ENCODE results near the gene SBF1. TPM values are rescaled to one million over a fixed set of nuclear protein-coding genes. Genes with fewer than 3 reads are reported as not detected.
"Not testable (repeated sequence)": the region's sequence is repeated elsewhere in the genome, so short reads cannot be mapped to it uniquely, and the experiment has no call there.

Gene SBF1
- total RNA-seq, 1 experiment from 2014 or later: 86.1 TPM

DNA sequence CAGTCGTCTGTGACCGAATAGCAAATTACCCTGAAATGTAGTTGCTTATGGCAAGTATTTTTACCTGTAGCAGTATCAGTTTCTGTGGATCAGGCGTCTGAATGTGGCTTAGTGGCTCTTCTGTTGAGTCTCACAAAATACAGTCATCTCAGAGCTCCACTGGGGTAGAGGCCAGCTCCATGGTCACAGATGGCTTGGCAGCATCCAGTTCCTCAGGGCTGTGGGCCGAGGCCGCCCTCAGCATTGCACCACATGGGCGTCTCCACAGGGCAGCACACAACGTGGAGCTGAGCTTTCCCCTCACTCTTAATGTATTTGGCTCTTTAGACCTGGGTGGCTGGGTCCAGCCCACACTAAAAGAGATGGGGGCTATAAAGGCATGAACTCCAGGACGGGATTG, 57.8 kb downstream of the SBF1 start:
- peak; percentile 96 for DNase-seq (ENCODE audit: low spot score)
- in situ Hi-C loops (cut with HindIII; ENCODE audit: low sequenced_read_pairs): no loop called here

DNA sequence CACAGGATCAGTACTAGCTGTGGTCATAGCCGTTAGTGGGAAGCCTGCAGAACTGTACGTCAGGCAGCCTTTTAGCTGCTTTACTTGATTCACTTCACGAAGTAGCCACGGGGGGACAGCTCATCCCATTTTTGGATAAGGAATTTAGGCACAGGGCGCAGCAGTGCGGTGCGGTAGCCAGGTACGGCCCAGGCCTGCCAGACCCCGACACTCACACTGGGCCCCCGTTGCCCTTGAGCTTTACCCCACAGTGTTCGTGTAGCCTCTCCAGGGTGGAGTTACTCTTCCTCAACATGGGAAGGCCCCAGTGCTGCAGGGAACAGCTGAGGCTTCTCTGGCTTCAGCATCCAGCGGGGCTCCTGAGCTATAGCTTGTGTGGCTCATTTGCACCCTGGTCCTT, 59.4 kb downstream of the SBF1 start:
- in situ Hi-C loops (cut with HindIII; ENCODE audit: low sequenced_read_pairs): no loop called here
- no peak for DNase-seq (ENCODE audit: low spot score)

DNA sequence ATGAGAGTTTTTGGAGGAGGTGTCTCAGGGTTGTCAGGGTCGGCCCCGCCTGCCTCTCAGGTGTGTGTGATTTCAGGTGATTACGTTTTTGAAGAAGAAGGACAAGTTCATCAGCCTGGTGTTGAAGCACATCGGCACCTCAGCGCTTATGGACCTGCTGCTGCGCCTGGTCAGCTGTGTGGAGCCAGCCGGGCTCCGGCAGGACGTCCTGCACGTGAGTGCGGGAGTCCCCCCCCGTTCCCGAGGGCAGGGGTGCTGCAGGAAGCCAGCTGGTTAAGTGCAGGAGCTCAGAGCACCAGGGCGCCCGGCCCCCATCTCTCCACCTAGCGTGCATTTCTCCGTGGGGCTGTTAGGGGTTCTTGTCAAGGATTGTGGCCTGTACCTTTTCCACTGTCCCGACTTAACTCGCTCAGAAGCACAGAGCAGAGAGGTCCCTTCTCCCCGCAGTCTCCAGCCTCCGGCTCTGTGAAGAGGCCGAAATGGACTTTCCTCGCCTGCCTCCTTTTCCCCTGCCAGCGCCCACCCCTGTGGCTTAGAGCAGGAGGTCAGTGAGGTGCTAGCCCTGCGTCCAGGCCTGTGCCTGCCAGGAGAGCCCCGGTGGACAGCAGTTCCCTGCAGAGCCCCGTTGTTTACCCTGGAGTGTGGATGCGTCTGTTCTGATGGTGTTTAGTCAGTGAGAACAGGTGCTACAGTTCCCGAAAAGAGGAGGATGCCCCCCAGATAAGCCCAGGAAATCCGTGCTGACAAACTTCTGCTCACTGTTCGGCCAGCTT, 60.2 kb downstream of the SBF1 start:
- no peak for DNase-seq (ENCODE audit: low spot score)
- in situ Hi-C loops (cut with HindIII; ENCODE audit: low sequenced_read_pairs): no loop called here

DNA sequence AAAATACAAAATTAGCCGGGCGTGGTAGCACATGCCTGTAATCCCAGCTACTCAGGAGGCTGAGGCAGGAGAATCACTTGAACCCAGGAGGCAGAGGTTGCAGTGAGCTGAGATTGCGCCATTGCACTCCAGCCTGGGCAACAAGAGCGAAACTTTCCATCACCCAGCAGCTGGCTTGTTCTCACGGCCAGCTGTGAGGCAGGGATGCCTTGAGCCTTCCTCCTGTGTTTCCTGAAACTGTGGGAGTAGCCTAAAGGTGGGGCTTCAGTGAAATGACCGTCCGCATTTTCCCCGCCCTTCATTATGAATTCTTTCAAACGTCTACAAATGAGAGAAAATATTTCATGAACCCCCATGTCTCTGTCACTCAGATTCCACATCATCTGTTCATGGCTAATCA, 65.9 kb downstream of the SBF1 start:
- in situ Hi-C loops (cut with HindIII; ENCODE audit: low sequenced_read_pairs); DNase-seq (ENCODE audit: low spot score): not testable (repeated sequence)

DNA sequence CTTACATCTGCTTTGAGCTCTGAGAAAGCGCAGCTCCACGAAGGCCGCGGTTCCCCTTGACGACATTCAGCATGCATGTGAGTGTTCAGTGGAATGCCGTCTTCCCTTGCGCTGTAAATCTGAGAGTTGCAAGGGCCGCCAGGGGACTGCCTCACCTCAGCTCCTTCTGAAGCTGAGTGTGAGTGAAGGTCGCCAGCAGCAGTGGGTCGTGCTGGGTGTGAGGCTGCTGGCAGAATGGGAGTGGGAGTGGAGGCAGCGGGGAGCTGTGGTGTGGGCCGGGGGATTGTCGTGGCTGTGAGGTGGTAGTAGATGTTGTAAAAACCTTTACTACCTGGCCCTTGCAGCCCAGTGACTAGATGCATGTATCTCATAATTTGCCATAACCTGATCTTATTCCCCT, 66.5 kb downstream of the SBF1 start:
- in situ Hi-C loops (cut with HindIII; ENCODE audit: low sequenced_read_pairs): no loop called here
- no peak for DNase-seq (ENCODE audit: low spot score)

DNA sequence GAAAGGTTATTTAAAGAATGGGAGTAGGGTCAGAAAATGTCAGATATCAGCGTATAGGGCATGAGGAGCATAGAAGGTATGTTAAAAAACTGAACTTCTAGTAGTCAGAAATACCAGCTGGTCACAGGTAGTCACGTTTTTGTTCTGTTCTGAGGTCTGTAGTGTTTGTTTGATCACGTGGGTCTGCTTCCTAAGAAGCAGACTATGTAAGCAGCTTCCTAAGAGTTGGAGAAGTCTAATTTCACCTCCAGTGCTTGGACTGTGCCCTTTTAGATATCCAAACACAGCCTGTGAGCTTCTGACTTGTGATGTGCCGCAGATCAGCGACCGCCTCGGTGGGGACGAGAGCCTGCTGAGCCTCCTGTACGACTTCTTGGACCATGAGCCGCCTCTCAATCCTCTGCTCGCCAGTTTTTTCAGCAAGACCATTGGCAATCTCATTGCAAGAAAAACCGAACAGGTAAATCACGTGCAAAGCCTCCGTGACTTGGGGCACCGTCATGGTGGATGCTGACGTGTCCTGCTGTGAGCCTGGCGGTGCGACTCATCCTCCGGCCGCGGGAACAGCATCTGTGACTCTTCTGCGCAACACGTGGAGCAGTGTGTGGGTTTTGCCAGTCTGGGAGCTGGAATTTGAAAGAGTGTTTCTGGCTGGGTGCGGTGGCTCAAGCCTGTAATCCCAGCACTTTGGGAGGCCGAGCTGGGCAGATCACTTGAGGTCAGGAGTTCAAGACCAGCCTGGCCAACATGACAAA, 68.2 kb downstream of the SBF1 start:
- in situ Hi-C loops (cut with HindIII; ENCODE audit: low sequenced_read_pairs): no loop called here
- DNase-seq (ENCODE audit: low spot score): peak; percentile 53

DNA sequence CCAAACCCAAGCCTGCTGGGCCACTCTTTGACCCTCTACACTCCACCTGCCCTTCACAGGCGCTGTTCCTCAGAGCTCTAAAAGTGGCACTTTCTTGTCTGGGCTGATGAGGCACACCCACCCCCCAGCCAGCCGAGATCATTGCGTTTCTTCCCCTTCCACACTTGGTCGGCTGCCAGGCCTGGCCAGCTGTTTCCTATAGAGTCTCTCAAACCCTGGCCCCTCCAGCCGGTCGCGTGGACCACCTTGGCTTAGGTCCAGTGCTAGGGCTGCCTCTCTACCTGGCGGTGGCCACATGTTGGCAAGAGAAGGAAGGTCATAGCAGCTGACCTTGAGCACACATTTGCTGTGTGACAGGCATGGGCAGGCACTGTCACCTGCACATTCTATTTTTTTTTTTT, 71.1 kb downstream of the SBF1 start:
- in situ Hi-C loops (cut with HindIII; ENCODE audit: low sequenced_read_pairs): no loop called here
- DNase-seq (ENCODE audit: low spot score): no peak

DNA sequence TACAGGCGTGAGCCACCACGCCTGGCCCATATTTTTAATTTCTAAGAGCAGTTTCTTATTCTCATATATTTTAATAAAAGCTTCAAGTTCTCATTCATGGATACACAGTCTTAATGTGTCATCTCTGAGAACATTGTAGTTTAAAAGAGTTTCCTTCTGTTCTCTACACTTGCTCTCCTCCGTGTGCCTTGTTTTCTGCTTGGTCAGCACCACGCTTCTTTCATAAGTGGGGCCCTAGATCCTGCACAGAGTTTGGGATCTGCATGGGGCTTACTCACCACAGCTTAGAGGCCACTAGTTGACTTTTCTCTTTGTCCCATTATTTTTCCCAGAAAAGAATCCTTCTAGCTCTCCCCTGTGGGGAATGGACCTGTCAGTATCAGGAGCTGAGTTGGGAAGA, 72.9 kb downstream of the SBF1 start:
- DNase-seq (ENCODE audit: low spot score): no peak
- in situ Hi-C loops (cut with HindIII; ENCODE audit: low sequenced_read_pairs): no loop called here

DNA sequence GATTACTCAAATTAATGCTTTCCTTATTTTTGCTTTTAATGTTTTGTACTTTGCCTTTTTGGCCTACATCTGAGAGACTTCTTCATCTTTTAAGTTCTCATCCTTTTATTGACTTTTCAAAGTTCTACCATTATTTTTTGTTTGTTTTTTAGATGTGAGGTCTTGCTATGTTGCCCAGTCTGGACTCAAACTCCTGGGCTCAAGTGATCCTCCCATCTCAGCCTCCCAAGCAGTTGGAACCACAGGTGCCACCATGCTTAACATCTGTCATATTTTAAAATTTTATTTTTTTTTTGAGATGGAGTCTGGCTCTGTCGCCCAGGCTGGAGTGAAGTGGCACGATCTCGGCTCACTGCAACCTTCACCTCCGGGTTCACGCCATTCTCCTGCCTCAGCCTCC, 73.9 kb downstream of the SBF1 start:
- in situ Hi-C loops (cut with HindIII; ENCODE audit: low sequenced_read_pairs): no loop called here
- DNase-seq (ENCODE audit: low spot score): no peak

DNA sequence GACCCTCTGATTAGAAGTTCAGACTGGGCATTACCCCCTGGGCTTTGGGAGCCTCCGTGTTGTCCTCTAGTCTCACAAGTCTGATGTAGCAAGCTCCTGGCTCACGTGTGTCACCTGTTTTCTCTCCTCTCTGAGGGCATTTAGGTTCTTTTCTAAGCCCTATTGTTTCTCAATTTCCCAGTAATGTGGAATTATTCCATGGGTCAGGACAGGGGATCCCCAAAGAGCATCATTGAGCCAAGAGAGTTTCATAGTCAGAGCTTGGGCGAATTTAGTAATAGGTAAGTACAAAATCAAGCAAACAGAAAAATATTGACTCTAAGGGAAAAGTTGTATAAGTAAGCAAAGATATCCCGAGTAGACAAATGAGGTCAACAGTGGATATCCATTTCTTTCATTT, 74.4 kb downstream of the SBF1 start:
- DNase-seq (ENCODE audit: low spot score): no peak
- in situ Hi-C loops (cut with HindIII; ENCODE audit: low sequenced_read_pairs): no loop called here

DNA sequence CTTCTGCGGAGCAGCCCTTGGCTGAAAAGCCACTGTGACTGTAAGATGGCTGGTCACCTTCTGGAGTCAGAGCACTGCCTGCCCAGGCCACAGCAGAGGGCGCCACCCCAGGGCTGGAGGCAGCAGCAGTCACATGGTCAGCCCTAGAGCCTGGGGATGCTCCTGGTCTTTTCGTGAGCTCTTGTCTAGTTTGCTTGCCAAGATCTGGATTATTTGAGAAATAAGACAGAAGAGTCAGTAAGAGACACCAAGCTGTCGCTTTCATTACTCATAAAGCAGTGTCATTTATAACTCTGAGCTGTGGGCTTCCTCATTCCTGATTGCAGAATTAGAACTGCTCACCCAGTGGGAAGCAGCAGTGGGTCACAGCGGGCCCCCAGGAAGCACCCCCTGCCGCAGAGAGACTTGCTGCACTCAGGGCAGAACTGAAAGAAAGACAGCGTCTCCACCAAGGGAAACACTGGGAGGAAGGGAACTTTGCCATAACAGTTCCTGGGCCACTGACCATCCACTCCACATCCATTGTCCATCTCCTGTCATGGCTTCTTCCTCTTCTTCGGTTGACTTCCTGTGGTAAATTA, 75.0 kb downstream of the SBF1 start:
- DNase-seq (ENCODE audit: low spot score): peak; percentile 73
- in situ Hi-C loops (cut with HindIII; ENCODE audit: low sequenced_read_pairs): no loop called here

DNA sequence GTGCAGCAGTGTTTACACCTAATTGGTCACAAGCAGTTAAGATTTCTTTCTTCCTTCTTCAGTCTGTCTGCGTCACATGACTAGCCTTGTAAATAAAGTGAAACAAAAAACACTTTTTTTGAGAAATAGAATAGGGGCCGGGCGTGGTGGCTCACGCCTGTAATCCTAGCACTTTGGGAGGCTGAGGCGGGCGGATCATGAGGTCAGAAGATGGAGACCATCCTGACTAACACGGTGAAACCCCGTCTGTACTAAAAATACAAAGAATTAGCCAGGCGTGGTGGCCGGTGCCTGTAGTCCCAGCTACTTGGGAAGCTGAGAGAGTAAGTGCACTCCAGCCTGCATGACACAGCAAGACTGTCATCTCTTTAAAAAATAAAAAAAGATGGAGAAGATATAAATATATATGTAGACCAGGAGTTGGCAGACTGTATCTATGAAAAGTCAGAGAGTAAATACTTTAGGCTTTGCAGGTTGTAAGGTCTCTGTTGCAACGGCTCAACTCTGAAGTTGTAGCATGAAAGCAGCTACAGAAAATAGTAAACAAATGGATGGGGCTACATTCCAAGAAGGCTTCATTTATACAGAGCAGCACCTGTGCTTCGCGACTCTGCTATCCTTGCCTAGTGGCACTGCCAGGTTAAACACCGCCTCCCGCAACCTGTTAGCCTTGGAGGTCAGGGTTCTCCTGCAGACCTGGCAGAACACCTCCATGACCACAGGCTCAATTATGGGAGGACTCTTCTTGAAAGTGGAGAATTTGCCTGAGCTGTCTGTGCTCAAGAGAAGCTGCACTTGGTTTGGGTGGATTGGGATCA, 75.8 kb downstream of the SBF1 start:
- DNase-seq (ENCODE audit: low spot score): peak; percentile 83
- in situ Hi-C loops (cut with HindIII; ENCODE audit: low sequenced_read_pairs): no loop called here

DNA sequence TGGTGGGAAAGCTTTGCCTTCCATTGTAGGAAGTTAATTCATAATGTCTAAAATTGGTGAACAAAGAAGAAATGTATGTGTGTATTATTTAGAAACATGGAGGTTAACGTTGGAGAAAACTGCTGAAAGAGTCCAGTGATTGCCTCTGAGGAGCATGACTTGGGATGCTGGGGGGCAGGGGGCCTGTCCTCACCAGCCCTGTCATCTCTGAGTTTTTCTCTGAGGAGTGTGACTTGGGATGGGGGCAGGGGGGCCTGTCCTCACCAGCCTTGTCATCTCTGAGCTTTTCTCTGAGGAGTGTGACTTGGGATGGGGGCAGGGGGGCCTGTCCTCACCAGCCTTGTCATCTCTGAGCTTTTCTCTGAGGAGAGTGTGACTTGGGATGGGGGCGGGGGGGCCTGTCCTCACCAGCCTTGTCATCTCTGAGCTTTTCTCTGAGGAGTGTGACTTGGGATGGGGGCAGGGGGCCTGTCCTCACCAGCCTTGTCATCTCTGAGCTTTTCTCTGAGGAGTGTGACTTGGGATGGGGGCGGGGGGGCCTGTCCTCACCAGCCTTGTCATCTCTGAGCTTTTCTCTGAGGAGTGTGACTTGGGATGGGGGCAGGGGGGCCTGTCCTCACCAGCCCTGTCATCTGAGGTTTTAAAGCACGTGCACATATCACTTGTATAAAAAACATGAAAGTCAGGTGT, 77.3 kb downstream of the SBF1 start:
- DNase-seq (ENCODE audit: low spot score): not testable (repeated sequence)

DNA sequence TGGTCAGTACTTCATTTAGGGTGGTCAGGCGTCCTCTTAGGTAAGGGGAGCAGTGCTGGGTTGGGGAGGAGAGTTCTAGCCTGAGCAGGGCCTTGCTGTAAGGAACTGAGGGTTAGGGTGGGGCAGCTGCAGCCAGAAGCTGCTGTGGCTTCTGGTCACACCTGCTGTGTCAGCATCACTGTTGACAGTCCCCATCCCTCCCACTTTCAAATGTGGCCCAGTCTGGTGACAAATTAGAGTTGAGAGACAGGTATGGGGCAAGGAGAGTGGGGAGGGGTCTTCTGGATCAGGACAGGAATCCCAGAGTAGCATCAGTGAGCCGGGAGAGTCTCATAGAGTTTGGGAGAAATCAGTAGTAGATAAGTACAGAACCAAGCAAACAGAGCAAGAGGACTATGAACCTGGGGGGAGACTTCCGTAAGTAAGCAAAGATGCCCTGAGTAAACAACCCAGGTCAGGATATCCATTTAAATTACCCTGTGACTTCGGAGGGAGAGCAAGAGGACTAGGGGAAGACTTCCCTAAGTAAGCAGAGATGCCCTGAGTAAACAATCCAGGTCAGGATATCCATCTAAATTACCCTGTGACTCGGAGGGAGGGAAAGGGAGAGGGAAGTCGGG, 78.0 kb downstream of the SBF1 start:
- DNase-seq (ENCODE audit: low spot score): no peak
- in situ Hi-C loops (cut with HindIII; ENCODE audit: low sequenced_read_pairs): no loop called here

More for the DNA sequence above, 77.3 kb downstream of the SBF1 start:
- in situ Hi-C loops (cut with HindIII; ENCODE audit: low sequenced_read_pairs): not testable (repeated sequence)

Other genes with a start within 250 kb of the SBF1 start
- 15.1 and 17.0 TPM in 2 replicates for gene TUBGCP6, start 230.0 kb downstream of the SBF1 start, total RNA-seq (2014; rRNA removed; shearing (Covaris generic))
- gene HDAC10, start 223.8 kb downstream of the SBF1 start, total RNA-seq (2014; rRNA removed; shearing (Covaris generic)): 6.1 and 28.5 TPM in 2 replicates
- 155 and 158 TPM in 2 replicates for gene MAPK12, start 213.4 kb downstream of the SBF1 start, total RNA-seq (2014; rRNA removed; shearing (Covaris generic))
- 21.3 and 21.5 TPM in 2 replicates for gene MAPK11, start 204.7 kb downstream of the SBF1 start, total RNA-seq (2014; rRNA removed; shearing (Covaris generic))
- gene PLXNB2, start 167.4 kb downstream of the SBF1 start, total RNA-seq (2014; rRNA removed; shearing (Covaris generic)): 93.4 and 100 TPM in 2 replicates
- 0.37 and 1.0 TPM in 2 replicates for gene DENND6B, start 148.0 kb downstream of the SBF1 start, total RNA-seq (2014; rRNA removed; shearing (Covaris generic))
- 76.9 and 77.8 TPM in 2 replicates for gene PPP6R2, start 131.7 kb downstream of the SBF1 start, total RNA-seq (2014; rRNA removed; shearing (Covaris generic))
- not detected in 2 replicates for gene ADM2, start 6.5 kb upstream of the SBF1 start, total RNA-seq (2014; rRNA removed; shearing (Covaris generic))
- gene MIOX, start 11.8 kb upstream of the SBF1 start, total RNA-seq (2014; rRNA removed; shearing (Covaris generic)): 1.9 TPM in 1 of 2 replicates, not detected in the other
- 40.6 and 45.7 TPM in 2 replicates for gene LMF2, start 32.7 kb upstream of the SBF1 start, total RNA-seq (2014; rRNA removed; shearing (Covaris generic))
- 80.3 and 81.2 TPM in 2 replicates for gene NCAPH2, start 33.2 kb upstream of the SBF1 start, total RNA-seq (2014; rRNA removed; shearing (Covaris generic))
- 4.9 and 6.8 TPM in 2 replicates for gene SCO2, start 50.6 kb upstream of the SBF1 start, total RNA-seq (2014; rRNA removed; shearing (Covaris generic))
- 3.1 and 4.4 TPM in 2 replicates for gene TYMP, start 55.0 kb upstream of the SBF1 start, total RNA-seq (2014; rRNA removed; shearing (Covaris generic))
- not detected in 2 replicates for gene KLHDC7B, start 70.9 kb upstream of the SBF1 start, total RNA-seq (2014; rRNA removed; shearing (Covaris generic))
- gene SYCE3, start 87.9 kb upstream of the SBF1 start, total RNA-seq (2014; rRNA removed; shearing (Covaris generic)): not detected in 2 replicates
- 3.4 and 5.8 TPM in 2 replicates for gene CPT1B, start 103.4 kb upstream of the SBF1 start, total RNA-seq (2014; rRNA removed; shearing (Covaris generic))
- gene CHKB, start 107.8 kb upstream of the SBF1 start, total RNA-seq (2014; rRNA removed; shearing (Covaris generic)): 34.8 and 58.6 TPM in 2 replicates
- 28.3 and 39.8 TPM in 2 replicates for gene MAPK8IP2, start 125.8 kb upstream of the SBF1 start, total RNA-seq (2014; rRNA removed; shearing (Covaris generic))
- gene ARSA, start 153.1 kb upstream of the SBF1 start, total RNA-seq (2014; rRNA removed; shearing (Covaris generic)): 19.4 and 24.1 TPM in 2 replicates
- gene SHANK3, start 197.8 kb upstream of the SBF1 start, total RNA-seq (2014; rRNA removed; shearing (Covaris generic)): 3.6 and 5.0 TPM in 2 replicates